ENCODE measurements around the gene GABBR2.

GABBR2 gene

GRCh38 chr9:98720402-98720801, 11.7 kb upstream of the GABBR2 start:
- no peak for DNase-seq

DNA sequence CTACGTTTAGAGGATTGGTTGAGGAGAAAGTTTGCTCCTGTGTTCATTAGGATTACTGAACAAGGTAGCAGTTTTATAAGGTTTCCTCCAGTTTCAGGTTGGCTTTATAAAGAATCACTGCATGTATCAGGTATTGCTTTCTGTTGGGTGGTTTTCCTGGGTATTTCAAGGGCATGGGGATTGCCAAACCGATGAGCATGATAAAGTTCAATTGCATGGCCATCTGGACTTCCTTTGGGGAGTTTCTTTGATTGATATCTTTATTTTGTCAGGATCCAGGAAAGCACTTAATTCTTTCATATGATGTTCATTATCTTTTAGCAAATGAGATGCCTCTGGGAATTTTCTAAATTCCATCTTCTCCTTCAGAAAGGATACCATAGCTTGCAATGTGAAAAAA, 10.3 kb upstream of the GABBR2 start:
- DNase-seq, result no peak

DNA sequence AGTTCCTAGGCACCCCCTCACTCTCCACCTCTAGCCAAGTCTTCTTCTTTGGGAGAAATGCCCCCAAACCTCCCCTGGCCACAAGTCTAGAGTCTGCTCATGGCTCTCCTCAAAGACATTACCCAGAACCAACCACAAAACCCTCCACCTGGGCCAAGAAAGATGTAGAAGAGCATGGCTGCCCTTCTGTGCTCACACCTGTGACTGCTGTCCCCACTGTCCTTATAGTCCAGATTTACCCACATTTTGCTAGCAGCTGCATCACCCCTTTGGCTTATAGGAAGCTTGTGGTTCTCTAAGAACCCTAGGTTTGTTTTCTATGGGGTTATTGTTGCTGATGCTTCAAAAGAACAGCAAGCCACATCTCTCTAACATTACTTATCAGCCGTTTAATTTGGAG, 6.1 kb upstream of the GABBR2 start:
- no peak for DNase-seq

DNA sequence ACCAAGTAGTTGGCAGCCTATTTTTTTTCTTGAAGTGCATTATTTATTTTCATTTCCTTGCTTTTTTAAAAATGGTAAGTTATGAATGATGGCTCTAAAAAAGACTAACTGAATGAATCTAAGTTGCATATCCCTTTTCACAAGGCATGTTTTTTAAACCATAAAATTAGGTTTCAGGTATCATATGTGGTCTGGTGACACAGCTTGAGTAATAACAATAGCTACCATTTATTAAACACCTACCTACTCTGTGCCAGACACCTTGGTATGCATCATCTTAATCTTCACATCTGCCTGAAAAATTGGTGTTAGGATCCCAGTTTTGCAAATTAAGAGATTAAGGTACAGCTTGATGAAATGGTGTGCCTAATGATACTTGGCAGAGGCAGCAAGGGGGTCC, 4.3 kb upstream of the GABBR2 start:
- DNase-seq, result no peak

- no peak for DNase-seq
Measured at GRCh38 chr9:98709968-98710965, 1.5 kb upstream of the GABBR2 start.

DNA sequence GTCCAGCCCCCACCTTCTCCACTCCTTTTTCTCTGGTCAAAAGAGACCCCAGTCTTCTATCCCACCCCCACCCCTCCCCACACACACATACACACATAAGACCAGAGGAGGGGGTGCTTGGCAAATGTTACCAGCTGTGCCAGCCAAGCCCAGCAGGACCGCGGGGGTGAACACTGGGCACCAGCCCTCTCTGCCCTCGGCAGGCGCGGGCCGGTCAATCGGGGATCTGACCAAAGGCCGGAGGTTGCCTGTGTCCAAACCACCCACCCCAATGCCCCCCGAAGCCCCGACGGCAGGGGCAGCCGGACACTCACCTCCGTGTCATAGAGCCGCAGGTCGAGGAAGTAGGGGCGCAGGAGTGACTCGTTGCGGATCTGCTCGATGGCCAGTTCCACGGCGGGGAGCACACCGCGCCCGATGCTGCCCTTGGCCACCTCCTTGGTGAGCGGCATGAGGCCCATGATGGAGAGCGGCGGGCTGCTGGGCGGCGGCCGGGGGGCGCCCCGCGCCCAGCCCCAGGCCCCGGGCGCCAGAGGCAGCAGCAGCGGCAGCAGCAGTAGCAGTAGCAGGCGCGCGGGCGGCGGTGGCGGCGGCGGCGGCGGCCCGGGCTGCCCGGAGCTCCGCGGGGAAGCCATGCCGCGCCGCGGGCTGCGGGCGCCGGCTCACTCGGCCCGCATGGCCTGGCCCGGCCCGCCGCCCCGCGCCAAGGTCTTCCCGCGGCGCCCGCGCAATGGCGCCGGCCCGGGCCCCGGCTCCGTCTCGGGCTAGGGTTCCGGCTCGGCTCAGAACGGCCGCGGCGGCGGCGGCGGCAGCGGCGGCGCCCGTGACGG, 417 bp downstream of the GABBR2 start:
- no peak for DNase-seq

DNA sequence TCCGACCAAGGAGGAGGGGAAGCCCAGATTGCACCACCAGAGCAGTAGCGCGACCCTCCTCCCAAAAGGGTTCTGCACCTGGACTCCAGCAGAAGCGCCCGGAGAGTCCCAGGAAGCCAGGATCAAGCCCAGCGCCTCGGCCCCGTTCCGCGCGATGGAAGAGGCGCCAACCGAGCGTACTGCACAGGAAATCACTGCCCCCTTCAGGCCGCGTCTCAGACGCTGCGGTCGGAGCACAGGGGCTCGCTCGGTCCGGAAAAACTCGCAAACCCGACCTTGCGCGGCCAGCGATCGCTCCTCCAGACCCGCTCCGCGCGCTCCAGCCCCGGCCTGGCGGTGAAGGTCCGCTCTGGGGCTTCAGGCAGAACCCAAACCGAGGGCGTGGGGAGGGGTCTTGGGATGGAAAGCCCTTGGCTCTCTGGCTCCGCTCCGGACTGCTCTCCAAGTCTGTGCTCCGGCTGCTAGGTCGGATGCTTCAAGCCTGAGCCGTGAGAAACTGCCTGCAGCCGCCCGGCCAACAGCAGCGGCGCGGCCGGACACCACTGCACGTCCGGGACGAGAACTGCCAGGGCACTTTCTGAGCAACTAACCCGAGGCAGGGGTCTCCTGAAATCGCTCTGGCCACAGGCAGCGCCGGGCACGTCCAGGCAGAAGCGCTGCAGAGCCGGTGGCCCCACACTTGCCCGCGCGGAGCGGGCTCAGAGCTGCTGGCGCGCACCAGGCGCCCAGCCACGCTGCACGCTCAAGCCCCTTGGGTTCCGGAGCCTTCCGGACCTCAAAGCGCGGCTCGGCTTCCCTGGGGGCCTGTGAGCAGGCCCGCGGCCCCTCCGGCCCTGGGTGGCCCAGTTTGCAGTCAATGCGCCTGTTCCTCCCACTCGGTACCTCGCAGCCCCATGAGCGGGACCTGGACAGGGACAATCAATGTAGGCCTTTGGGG, 1.3 kb downstream of the GABBR2 start:
- DNase-seq, result no peak

GRCh38 chr9:98706651-98707165, 2.0 kb downstream of the GABBR2 start:
- DNase-seq, result no peak

- DNase-seq, result no peak
Measured at GRCh38 chr9:98702835-98703380, 5.8 kb downstream of the GABBR2 start.

DNA sequence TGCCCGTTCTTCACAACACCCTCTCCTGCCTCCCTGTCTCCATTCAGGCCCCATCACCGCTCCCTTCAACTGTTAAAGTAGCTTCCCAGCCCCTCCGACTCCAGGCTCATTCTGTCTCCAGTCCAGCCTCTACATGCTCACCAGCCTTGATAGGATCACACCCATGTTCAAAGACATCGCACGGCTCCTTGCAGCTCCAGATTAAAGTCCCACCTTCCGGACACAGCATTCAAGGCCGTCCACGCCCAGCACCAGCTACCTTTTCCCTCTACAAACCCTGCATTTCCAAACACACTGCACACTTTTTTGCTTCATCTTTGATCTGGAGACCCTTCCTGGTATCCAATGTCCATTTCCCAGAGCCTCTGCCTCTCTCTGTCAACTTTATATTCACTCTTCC, 6.4 kb downstream of the GABBR2 start:
- no peak for DNase-seq

DNA sequence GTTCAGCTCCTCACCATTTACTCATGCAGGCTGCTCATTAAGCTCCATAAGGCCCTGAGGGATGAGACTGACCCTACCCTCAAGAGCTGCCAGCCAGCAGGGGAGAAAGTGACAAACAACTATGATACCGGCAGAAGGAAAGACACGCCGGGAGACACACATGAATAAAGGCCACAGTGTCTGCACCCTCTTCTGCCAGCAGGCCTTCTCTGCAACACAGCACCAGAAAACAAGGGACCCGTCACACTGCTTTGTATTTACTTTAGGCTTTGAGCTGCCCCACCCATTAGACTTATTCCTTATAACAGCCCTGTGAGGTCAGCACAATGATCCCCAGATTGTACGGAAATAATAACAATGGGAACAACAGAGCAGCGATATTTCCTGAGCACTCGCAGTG, 7.2 kb downstream of the GABBR2 start:
- DNase-seq, result no peak

DNA sequence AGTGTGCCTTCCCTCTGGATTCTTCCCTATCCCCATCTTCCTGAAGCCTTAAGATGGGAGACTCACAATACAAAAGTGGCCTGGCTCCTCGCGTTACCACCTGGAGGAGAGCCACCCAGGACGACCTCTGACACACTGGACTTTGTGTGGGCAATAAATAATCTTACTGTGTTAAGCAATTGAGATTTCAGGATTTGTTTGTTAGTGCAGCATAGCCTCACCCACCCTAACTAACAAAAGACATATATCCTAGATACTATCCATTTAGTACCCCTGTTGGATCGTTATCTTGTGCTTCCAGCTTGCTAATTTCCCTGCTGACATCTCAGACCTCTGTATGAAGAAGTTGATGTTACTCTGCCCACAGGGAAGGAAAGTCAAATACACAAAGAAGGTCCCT, 7.9 kb downstream of the GABBR2 start:
- DNase-seq, result no peak

- DNase-seq, result no peak
Measured at GRCh38 chr9:98698856-98699255, 9.9 kb downstream of the GABBR2 start.

DNA sequence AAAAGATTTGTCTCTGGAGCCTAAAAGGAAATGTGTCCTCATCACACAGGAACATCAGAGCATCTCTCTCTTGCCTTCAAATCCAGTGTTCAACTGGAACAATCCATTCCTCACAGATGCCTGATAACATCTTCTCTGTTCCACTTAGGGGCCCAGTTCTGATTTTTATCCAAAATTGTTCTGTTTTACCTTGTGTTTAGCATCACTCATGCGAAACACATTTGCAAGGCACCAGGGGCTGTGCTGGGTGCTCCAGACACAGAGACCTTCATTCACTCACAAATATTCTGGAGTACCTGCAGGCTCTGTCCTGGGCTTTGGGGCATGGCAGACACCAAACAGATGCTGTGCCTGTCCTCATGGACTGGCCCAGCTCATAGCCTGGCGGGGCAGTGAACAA, 13.8 kb downstream of the GABBR2 start:
- no peak for DNase-seq

- DNase-seq, result no peak
Measured at GRCh38 chr9:98692392-98692791, 16.3 kb downstream of the GABBR2 start.

- no peak for DNase-seq
Measured at GRCh38 chr9:98691890-98692289, 16.8 kb downstream of the GABBR2 start.

DNA sequence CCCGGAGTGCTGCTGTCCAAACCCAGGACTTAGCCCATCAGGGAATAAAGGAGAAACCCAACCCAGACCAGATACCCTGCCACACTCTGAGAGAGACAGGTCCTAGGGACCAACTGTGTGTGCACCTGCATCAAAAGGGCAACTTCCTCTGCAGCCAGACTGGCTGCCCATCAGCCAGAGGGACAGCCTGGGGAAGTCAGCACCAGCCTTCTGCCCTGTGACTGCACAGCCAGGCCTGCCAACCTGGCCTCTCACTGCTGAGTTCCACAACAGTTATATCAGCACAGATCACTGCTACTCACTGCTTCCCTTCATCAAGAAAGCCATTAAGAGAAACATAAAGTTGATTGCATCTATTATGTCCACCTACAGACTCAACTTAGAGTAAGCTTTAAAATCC, 18.0 kb downstream of the GABBR2 start:
- DNase-seq, result no peak

- no peak for DNase-seq
Measured at GRCh38 chr9:98688710-98689495, 19.8 kb downstream of the GABBR2 start.

DNA sequence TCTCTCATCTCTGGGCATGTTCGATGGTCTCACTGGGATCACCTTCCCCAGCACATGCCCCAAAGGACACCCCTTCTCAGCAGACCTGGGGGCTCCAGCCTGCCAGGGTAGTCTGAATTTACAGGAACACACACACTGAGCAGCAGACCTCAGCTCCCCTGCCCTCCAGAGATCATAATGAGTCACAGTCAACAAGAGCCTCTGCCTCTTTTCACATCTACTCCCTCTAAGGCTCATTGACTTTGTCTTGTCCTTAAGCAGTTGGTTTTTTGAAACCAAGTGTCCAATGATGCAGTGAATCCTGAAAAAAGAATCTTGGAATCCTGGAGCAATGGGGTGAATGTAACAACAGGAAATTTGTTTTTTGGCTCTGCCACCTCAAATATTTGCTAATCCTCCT, 20.8 kb downstream of the GABBR2 start:
- no peak for DNase-seq

DNA sequence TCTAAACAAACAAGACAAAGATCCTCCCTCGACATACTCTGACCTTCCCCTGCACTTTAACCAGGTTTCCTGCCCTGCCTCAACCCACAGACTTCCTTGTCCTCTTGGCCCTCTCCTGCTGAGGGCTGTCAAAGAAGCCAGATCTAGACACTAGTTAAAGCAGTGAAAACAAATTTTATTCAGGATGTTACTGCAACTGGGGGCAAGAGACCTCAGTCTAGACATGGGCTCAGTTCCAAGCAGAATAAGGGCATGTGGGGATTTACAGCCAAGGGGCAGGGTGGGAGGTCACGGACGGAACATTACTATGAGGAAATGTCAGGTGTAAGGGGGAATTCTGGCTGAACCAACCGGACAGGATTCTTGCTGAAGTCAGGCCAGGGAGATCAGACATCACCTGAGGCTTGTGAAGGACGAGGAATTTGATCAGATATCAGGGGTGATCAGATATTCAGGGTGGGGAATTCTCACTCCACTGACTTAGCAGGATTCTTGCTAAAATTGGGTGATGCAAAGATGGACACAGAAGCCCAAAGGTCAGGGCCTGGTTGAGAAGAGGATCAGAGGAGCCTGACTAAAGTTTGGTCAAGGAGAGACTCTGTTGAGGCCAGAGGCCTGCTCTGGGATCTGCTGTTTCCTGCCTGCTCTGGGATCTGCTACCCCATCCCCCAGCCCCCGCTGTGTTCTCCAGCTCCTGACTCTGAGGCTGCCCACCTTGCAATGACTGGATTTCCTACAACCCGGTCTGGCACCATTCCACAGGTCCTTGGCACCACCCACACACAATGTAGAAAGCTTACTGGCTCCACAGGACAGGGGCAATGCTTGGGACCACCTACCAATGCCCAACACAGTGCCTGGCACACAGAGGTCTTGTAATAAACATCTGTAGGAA, 21.5 kb downstream of the GABBR2 start:
- DNase-seq, result no peak
